ENCODE measurements around the gene GNG11.
"Not testable (repeated sequence)": the region's sequence is repeated elsewhere in the genome, so short reads cannot be mapped to it uniquely, and the experiment has no call there.

Gene GNG11

DNA sequence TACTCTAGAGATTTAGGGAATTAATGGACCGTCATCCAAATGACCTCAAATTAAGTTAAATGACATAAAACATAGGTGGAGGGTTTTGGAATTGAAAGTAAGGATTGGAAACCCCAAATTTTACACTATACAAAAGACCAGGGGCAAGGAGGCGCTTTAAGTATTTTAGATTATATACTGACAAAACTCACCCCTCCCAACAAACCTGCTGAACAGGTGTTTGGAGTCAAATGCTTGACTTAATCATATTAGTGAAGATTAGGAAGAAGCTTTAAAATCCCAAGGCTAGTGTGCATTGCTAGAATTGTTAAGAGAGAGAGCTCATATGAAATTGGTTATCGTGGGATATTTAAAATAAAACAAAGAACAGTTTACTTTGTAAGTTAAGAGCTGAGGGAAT is 15.3 kb upstream of the GNG11 start, which contains the start of gene GNGT1:
Gene GNGT1 (plus strand): TSS at position 301 of the 400 bp plus-strand sequence. CDS start 180 bp downstream, outside the sequence.
- H3K36me3 ChIP-seq (ENCODE audit: control insufficient read depth in 2 of 2, insufficient read depth in 1 of 2, low read length in 2 of 2), result no peaks in the 10 kb centered on the region
- TF ChIP-seq ZNF837 (tag by site-specific recombination; IDR thresholded peaks at IDR 0.05), result no peak
- TF ChIP-seq ZNF138 (tag by site-specific recombination; IDR thresholded peaks at IDR 0.05; ENCODE audit: borderline replicate concordance), result no peak
- TF ChIP-seq ZNF791 (tag by site-specific recombination; IDR thresholded peaks at IDR 0.05), result no peak
- no peak for TF ChIP-seq ZNF2 (tag by site-specific recombination; IDR thresholded peaks at IDR 0.05)
- TF ChIP-seq, protein P1, sequence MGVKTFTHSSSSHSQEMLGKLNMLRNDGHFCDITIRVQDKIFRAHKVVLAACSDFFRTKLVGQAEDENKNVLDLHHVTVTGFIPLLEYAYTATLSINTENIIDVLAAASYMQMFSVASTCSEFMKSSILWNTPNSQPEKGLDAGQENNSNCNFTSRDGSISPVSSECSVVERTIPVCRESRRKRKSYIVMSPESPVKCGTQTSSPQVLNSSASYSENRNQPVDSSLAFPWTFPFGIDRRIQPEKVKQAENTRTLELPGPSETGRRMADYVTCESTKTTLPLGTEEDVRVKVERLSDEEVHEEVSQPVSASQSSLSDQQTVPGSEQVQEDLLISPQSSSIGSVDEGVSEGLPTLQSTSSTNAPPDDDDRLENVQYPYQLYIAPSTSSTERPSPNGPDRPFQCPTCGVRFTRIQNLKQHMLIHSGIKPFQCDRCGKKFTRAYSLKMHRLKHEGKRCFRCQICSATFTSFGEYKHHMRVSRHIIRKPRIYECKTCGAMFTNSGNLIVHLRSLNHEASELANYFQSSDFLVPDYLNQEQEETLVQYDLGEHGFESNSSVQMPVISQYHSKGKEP (tag by site-specific recombination; IDR thresholded peaks at IDR 0.05), result no peak
- no peak for TF ChIP-seq ZNF555 (tag by site-specific recombination; conservative IDR thresholded peaks at IDR 0.05)
- TF ChIP-seq, protein P2, sequence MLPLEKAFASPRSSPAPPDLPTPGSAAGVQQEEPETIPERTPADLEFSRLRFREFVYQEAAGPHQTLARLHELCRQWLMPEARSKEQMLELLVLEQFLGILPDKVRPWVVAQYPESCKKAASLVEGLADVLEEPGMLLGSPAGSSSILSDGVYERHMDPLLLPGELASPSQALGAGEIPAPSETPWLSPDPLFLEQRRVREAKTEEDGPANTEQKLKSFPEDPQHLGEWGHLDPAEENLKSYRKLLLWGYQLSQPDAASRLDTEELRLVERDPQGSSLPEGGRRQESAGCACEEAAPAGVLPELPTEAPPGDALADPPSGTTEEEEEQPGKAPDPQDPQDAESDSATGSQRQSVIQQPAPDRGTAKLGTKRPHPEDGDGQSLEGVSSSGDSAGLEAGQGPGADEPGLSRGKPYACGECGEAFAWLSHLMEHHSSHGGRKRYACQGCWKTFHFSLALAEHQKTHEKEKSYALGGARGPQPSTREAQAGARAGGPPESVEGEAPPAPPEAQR (tag by site-specific recombination; IDR thresholded peaks at IDR 0.05), result no peak
- no peak for TF ChIP-seq ZNF560 (tag by site-specific recombination; IDR thresholded peaks at IDR 0.05; ENCODE audit: borderline replicate concordance)
- no peak for TF ChIP-seq ZNF549 (tag by site-specific recombination; IDR thresholded peaks at IDR 0.05)
- no peak for TF ChIP-seq ZNF214 (tag by site-specific recombination; IDR thresholded peaks at IDR 0.05; ENCODE audit: borderline replicate concordance)
- no peak for TF ChIP-seq ZNF112 (tag by site-specific recombination; IDR thresholded peaks at IDR 0.05)
- no peak for TF ChIP-seq ZNF221 (tag by site-specific recombination; IDR thresholded peaks at IDR 0.05; ENCODE audit: borderline replicate concordance)
- no peak for TF ChIP-seq ZNF114 (tag by site-specific recombination; IDR thresholded peaks at IDR 0.05)
- no peak for TF ChIP-seq ZBTB20 (tag by site-specific recombination; IDR thresholded peaks at IDR 0.05)
- no peak for TF ChIP-seq ZNF654 (tag by site-specific recombination; IDR thresholded peaks at IDR 0.05; ENCODE audit: low read depth)
- TF ChIP-seq HOXD13 (CRISPR knock-in tag; IDR thresholded peaks at IDR 0.05; ENCODE audit: borderline replicate concordance), result no peak
- no peak for TF ChIP-seq SP3 (tag by site-specific recombination; IDR thresholded peaks at IDR 0.05)
- no peaks in the 10 kb centered on the region for H3K4me1 ChIP-seq (ENCODE audit: control insufficient read depth, insufficient read depth, low read length)
- ChIA-PET CTCF (interaction anchor here (0.6 to 1.0 kb wide), 5 partner anchors 47 to 181 kb away, joined by 3 to 4 read pairs (median 3); partner anchors contain the start of gene BET1), POLR2A (no interaction called here)
- no peak within 1 kb of the TSS for H3K4me3 ChIP-seq (ENCODE audit: low read depth, low read length)
- H3K9me3 ChIP-seq (ENCODE audit: control insufficient read depth, insufficient read depth, low read depth, low read length), result no peaks in the 10 kb centered on the region
- no peak within 1 kb of the TSS for H3K27ac ChIP-seq (ENCODE audit: extremely low read depth, low read depth, low read length)

DNA sequence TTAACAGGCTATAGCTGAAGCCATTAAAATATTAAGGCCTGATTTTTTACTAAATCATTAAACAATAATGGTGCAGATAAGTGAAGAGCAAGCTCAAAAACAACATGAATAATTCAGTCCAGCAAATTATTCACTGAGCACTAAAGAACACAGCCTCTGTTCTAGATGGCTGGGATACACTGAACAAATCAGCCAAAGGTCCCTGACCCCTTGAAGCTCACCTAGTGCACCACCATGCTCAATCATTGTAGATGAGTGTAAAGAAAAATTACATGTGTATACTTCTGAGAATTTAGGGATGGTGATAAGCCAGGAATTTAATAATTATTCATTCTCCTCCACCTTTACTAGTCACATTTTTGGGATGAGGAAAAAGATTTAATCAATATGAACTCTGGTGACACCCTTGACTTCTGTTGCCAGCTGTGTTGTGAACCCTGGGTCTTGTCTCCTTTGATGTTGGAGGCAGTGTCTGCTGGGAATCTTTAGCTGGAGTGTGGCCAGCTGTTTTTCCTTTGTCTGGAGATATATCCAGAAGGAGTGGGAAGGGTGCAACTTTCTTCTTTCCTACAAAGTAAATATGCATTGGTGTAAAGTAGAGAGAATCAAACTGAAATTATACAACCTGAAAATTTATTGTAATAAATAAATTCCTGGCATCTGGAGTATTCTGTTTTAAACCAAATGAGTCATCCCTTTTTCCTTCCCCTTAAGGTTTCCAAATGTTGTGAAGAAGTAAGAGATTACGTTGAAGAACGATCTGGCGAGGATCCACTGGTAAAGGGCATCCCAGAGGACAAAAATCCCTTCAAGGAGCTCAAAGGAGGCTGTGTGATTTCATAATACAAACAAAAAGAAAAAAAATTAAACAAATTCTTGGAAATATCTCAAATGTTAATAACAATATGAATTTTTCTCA is 11.2 kb upstream of the GNG11 start:
- Histone ChIP-seq H3K36me3 (ENCODE audit: control insufficient read depth in 2 of 2, insufficient read depth in 1 of 2, low read length in 2 of 2) (no peaks in the 10 kb centered on the region), H3K4me1 (ENCODE audit: control insufficient read depth, insufficient read depth, low read length) (peaks cover 6% of the 10 kb centered on the region; the same call in 1 of the 2 replicates), H3K27ac (ENCODE audit: extremely low read depth, low read depth, low read length) (no peak overlapping the region), H3K4me3 (ENCODE audit: low read depth, low read length) (no peak overlapping the region), H3K9me3 (ENCODE audit: control insufficient read depth, insufficient read depth, low read depth, low read length) (no peaks in the 10 kb centered on the region)
- ChIA-PET CTCF (interaction anchor here (0.7 to 2.3 kb wide), 6 partner anchors 8 to 379 kb away, joined by 3 to 13 read pairs (median 6); partner anchors contain the start of gene GNG11), POLR2A (interaction anchor here (1.3 to 1.9 kb wide), 2 partner anchors 11 to 20 kb away, joined by 3 to 4 read pairs; partner anchors contain the start of genes GNG11 and TFPI2)
- TF ChIP-seq, protein P3, sequence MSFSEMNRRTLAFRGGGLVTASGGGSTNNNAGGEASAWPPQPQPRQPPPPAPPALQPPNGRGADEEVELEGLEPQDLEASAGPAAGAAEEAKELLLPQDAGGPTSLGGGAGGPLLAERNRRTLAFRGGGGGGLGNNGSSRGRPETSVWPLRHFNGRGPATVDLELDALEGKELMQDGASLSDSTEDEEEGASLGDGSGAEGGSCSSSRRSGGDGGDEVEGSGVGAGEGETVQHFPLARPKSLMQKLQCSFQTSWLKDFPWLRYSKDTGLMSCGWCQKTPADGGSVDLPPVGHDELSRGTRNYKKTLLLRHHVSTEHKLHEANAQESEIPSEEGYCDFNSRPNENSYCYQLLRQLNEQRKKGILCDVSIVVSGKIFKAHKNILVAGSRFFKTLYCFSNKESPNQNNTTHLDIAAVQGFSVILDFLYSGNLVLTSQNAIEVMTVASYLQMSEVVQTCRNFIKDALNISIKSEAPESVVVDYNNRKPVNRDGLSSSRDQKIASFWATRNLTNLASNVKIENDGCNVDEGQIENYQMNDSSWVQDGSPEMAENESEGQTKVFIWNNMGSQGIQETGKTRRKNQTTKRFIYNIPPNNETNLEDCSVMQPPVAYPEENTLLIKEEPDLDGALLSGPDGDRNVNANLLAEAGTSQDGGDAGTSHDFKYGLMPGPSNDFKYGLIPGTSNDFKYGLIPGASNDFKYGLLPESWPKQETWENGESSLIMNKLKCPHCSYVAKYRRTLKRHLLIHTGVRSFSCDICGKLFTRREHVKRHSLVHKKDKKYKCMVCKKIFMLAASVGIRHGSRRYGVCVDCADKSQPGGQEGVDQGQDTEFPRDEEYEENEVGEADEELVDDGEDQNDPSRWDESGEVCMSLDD (tag by site-specific recombination; IDR thresholded peaks at IDR 0.05), result no peak
- TF ChIP-seq ZNF2 (tag by site-specific recombination; IDR thresholded peaks at IDR 0.05) (no peak), ZNF571 (tag by site-specific recombination; IDR thresholded peaks at IDR 0.05) (no peak)

DNA sequence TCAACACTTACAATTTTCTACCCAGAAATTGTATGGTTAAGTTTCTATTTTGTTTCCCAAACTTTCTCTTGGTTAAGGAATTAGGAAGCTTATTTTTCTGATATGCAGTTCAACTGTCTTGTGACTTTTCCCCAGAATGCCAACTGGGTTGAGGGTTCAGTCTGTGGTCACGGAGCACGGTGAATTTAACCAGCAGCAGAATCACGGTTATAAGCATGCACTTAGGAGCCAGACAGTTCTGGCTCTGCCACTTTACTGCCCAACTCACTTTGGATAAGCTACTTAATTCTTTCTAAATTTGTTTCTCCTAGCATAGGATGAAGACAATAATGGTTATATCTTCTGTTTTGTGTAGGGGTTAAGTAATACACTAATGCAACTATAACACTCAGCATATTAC is 10.3 kb upstream of the GNG11 start:
- H3K9me3 ChIP-seq (ENCODE audit: control insufficient read depth, insufficient read depth, low read depth, low read length); H3K27ac ChIP-seq (ENCODE audit: extremely low read depth, low read depth, low read length); POLR2A ChIA-PET; H3K4me3 ChIP-seq (ENCODE audit: low read depth, low read length); H3K36me3 ChIP-seq (ENCODE audit: control insufficient read depth in 2 of 2, insufficient read depth in 1 of 2, low read length in 2 of 2); H3K4me1 ChIP-seq (ENCODE audit: control insufficient read depth, insufficient read depth, low read length): not testable (repeated sequence)
- CTCF ChIA-PET, result interaction anchor here (0.6 to 1.8 kb wide), 4 partner anchors 9 to 378 kb away, joined by 3 to 13 read pairs (median 3); no protein-coding TSS in a partner anchor
